Glutamatergic neuron (in vitro differentiated cells): ENCODE results near the gene FBXL20. TPM values are rescaled to one million over a fixed set of nuclear protein-coding genes. Genes with fewer than 3 reads are reported as not detected.

Experiments used
- DNase-seq: peaks from one replicate; pipeline ENCODE4 v3.0.0; 2022
- H3K27ac Mint-ChIP-seq: one replicate; pipeline ENCODE4 v1.8.0; 2020; ENCODE audit warnings: mild to moderate bottlenecking, mixed read lengths, inconsistent platforms; ENCODE audit not compliant: unreplicated experiment
- H3K27me3 Mint-ChIP-seq: one replicate; pipeline ENCODE4 v1.8.0; 2020; ENCODE audit warnings: mild to moderate bottlenecking, moderate library complexity, mixed read lengths, inconsistent platforms; ENCODE audit not compliant: unreplicated experiment
- H3K36me3 Mint-ChIP-seq: one replicate; pipeline ENCODE4 v1.8.0; 2020; ENCODE audit warnings: mild to moderate bottlenecking, mixed read lengths, inconsistent platforms; ENCODE audit not compliant: unreplicated experiment
- H3K4me1 Mint-ChIP-seq: one replicate; pipeline ENCODE4 v1.8.0; 2020; ENCODE audit warnings: mild to moderate bottlenecking, low read depth, mixed read lengths, inconsistent platforms; ENCODE audit not compliant: unreplicated experiment
- H3K4me3 Mint-ChIP-seq: one replicate; pipeline ENCODE4 v1.8.0; 2020; ENCODE audit warnings: mild to moderate bottlenecking, mixed read lengths, inconsistent platforms; ENCODE audit not compliant: unreplicated experiment
- H3K9me3 Mint-ChIP-seq: one replicate; pipeline ENCODE4 v1.8.0; 2020; ENCODE audit warnings: mild to moderate bottlenecking, moderate library complexity, mixed read lengths, inconsistent platforms; ENCODE audit not compliant: unreplicated experiment
- total RNA-seq: library from RNA; stranded (reverse); fragmentation: NEBNext Ultra II Directional; extraction: Animal tissue kit (Norgen Biotek cat#: 25700); gene quantifications from one replicate; pipeline ENCODE4 v1.2.1, GENCODE V29; 2021; ENCODE audit not compliant: unreplicated experiment
- TF ChIP-seq, protein P1 (sequence below): fragments of 200-600 bp; sonication (generic); IDR thresholded peaks from one replicate; pipeline ENCODE4 v1.5.0; 2021; ENCODE audit not compliant: partially characterized antibody, unreplicated experiment

The FBXL20 gene
- total RNA-seq, 1 donor from 2014 or later, result 31.0 TPM

DNA sequence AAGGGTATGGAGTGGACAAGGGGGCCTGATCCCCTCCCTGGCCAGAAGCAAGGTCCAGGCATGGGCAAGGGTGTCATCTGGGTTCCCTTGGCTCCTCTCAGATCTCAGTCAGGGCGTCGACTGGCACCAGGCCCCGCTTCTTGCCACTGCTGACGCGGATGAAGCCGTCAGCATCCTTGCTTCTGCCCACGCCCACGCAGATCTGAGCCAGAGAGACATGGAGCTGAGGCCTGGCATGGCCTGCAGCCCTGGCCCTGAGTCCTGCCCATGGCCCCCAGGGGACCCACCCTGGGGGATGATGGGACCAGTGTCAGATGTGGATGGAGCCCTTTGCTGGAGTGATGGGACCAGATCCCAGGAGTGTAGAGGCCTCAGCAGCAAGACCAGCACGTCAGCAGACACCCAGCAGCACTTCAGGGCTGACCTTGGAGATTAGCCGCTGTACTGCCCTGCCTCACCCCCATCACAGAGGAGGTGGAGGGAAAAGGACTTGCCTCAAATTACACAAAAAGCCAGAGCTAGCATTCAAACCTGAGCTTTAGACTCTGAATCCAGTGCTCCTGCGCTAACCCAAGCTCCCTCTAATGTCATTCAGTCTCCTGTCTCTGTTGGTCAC is 189.1 kb downstream of the FBXL20 start:
- H3K4me3 Mint-ChIP-seq, result no peak overlapping the region
- H3K27ac Mint-ChIP-seq, result no peak overlapping the region
- peaks cover 11% of the 10 kb centered on the region for H3K27me3 Mint-ChIP-seq
- peaks cover 8% of the 10 kb centered on the region for H3K4me1 Mint-ChIP-seq
- TF ChIP-seq, protein P1, sequence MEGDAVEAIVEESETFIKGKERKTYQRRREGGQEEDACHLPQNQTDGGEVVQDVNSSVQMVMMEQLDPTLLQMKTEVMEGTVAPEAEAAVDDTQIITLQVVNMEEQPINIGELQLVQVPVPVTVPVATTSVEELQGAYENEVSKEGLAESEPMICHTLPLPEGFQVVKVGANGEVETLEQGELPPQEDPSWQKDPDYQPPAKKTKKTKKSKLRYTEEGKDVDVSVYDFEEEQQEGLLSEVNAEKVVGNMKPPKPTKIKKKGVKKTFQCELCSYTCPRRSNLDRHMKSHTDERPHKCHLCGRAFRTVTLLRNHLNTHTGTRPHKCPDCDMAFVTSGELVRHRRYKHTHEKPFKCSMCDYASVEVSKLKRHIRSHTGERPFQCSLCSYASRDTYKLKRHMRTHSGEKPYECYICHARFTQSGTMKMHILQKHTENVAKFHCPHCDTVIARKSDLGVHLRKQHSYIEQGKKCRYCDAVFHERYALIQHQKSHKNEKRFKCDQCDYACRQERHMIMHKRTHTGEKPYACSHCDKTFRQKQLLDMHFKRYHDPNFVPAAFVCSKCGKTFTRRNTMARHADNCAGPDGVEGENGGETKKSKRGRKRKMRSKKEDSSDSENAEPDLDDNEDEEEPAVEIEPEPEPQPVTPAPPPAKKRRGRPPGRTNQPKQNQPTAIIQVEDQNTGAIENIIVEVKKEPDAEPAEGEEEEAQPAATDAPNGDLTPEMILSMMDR, result no peak
- no peak for DNase-seq
- H3K9me3 Mint-ChIP-seq, result peaks cover 5% of the 10 kb centered on the region
- no peaks in the 10 kb centered on the region for H3K36me3 Mint-ChIP-seq

DNA sequence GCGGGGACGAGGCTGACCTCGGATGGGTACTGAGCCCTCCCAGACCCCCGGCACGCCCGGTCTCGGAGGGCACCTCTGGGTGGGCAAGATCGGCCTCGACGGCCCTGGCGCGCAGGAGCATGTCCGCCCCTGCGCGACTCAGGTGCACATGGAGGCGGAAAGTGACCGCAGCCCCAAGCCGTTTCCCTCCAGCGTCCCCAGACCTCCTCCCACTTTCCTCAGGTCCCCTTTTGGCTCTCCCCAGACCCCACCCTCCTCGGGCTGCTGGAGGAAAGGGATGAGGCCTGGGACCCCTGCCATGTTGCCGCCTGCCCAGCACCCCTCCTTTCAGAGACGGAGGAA is 191.4 kb downstream of the FBXL20 start:
- Mint-ChIP-seq H3K4me1 (peaks cover 11% of the 10 kb centered on the region), H3K27ac (no peak overlapping the region), H3K4me3 (peak overlapping the region; percentile 64), H3K27me3 (peaks cover 5% of the 10 kb centered on the region), H3K36me3 (no peaks in the 10 kb centered on the region), H3K9me3 (peaks cover 2% of the 10 kb centered on the region)
- no peak for DNase-seq
- TF ChIP-seq, protein P1, result no peak

DNA sequence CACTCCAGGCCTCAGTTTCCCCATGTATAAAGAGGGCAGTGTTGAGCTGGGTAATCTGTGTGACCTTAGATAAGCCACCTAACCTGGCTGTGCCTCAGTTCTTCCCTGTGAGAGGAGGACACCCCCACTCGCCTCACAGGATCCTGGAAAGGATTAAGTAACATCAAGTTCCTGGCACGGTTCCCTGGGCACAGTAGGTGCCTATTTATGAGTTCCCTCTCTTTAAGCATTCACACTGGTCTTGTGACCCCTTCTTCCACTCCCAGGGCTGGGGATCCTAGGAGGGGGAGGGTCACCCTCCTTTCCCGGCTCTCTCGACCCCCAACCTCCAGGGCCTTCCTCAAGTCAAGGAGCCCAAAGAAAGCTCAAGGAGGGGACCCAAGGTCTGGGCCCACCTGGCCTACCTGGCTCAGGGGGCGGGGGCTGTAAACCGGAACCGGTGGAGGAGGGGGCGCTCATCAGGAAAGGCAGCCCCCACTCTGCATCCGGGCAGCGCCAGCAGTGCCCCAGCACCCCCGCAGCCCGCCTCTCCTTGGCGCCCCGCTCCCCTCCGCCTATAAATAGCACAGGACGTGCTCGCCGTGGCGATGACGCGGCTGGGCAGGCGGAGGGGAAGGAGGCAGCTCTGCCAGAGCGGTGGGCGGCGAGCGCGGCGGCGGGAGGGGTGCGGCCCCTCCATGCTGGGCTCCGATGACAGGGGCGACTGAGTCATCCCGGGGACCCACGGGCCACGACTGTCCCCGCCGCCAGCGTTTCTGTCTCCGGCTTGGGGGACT is 191.9 kb downstream of the FBXL20 start:
- DNase-seq, result peak; percentile 63
- peaks cover 11% of the 10 kb centered on the region for H3K4me1 Mint-ChIP-seq
- H3K27ac Mint-ChIP-seq, result no peak overlapping the region
- TF ChIP-seq, protein P1, result no peak
- H3K27me3 Mint-ChIP-seq, result peaks cover 5% of the 10 kb centered on the region
- peak overlapping the region; percentile 59 for H3K4me3 Mint-ChIP-seq
- H3K36me3 Mint-ChIP-seq, result no peaks in the 10 kb centered on the region
- H3K9me3 Mint-ChIP-seq, result peaks cover 2% of the 10 kb centered on the region

DNA sequence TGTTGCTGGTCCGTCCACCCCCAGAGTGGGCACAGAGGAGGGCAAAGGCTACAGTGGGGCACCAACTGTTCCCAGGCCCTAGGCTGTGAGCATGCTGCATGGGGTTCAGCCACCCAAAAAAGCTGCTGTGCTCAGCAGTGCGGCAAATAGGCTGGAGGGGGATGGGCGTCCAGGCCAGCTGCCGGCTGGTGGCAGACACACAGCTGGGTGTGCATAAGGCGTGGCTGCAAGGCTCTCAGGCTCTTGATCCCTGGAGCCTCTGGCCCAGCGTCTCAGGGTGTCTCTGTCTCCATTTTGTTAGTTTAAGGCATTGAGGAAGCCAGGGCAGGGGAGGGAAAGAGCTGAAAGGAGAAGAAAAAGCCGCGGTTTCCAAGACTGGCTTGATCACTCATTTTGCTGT is 192.5 kb downstream of the FBXL20 start:
- peaks cover 2% of the 10 kb centered on the region for H3K9me3 Mint-ChIP-seq
- TF ChIP-seq, protein P1, result no peak
- no peaks in the 10 kb centered on the region for H3K36me3 Mint-ChIP-seq
- H3K27me3 Mint-ChIP-seq, result peaks cover 8% of the 10 kb centered on the region
- peak overlapping the region; percentile 59 for H3K4me3 Mint-ChIP-seq
- H3K27ac Mint-ChIP-seq, result peak overlapping the region; percentile 43
- DNase-seq, result peak; percentile 79
- peaks cover 11% of the 10 kb centered on the region for H3K4me1 Mint-ChIP-seq

DNA sequence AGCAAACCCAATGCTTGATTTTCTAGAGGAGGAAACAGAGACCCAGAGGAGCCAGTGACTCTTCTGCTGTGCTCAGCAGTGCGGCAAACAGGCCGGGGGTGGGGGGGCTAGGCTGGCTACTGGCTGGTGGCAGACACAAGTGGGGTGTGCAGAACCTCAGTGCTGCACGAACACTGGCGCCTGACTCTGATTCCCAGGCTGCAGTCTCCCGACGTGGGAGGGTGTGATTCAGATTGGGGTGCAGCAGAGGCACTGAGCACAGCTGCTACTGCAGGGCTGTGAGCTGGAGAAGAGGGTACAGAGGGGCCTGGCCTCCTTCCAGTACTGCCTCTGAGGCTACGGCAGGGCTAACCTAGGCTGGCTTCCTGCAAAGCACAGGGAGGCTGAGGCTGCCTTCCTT is 193.3 kb downstream of the FBXL20 start:
- Mint-ChIP-seq H3K4me3 (no peak overlapping the region), H3K27ac (no peak overlapping the region), H3K27me3 (peaks cover 8% of the 10 kb centered on the region), H3K4me1 (peaks cover 11% of the 10 kb centered on the region), H3K36me3 (no peaks in the 10 kb centered on the region), H3K9me3 (peaks cover 2% of the 10 kb centered on the region)
- TF ChIP-seq, protein P1, result no peak
- DNase-seq, result no peak
